ENCODE results near the gene APOBEC3C.
"Not testable (repeated sequence)": the region's sequence is repeated elsewhere in the genome, so short reads cannot be mapped to it uniquely, and the experiment has no call there.

DNA sequence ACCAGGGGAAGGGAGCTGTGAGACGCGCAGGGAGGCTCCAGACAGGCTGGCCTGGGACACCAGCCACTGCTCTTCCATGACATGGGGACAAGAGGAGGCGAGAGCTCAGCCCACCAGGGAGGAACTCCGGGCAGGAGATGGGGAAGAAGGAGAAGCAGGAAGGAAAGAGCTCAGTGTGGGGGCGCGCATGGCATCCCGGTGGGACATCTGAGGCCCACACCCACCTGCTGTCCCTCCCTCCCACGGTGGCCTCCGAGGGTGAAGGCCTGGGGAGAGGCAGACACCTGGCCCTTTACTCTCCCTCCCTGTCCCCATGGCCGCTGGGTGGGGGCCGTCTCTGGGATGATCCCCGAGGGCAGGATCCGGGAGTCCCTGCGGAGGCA lies 26.1 kb downstream of the APOBEC3C start:
- TF ChIP-seq, protein P1, sequence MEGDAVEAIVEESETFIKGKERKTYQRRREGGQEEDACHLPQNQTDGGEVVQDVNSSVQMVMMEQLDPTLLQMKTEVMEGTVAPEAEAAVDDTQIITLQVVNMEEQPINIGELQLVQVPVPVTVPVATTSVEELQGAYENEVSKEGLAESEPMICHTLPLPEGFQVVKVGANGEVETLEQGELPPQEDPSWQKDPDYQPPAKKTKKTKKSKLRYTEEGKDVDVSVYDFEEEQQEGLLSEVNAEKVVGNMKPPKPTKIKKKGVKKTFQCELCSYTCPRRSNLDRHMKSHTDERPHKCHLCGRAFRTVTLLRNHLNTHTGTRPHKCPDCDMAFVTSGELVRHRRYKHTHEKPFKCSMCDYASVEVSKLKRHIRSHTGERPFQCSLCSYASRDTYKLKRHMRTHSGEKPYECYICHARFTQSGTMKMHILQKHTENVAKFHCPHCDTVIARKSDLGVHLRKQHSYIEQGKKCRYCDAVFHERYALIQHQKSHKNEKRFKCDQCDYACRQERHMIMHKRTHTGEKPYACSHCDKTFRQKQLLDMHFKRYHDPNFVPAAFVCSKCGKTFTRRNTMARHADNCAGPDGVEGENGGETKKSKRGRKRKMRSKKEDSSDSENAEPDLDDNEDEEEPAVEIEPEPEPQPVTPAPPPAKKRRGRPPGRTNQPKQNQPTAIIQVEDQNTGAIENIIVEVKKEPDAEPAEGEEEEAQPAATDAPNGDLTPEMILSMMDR (IDR thresholded peaks at IDR 0.05) = not testable (repeated sequence)
- not testable (repeated sequence) for TF ChIP-seq POLR2A (IDR thresholded peaks at IDR 0.05)
